Measurements from ENCODE around the gene CLIP4. TPM values are rescaled to one million over a fixed set of nuclear protein-coding genes. Genes with fewer than 3 reads are reported as not detected.

Gene CLIP4
- total RNA-seq, 1 donor from 2014 or later = 37.2 TPM

GRCh38 chr2:29130295-29130694, 15.1 kb downstream of the CLIP4 start:
- peak; percentile 46 for DNase-seq (ENCODE audit: low spot score)

DNA sequence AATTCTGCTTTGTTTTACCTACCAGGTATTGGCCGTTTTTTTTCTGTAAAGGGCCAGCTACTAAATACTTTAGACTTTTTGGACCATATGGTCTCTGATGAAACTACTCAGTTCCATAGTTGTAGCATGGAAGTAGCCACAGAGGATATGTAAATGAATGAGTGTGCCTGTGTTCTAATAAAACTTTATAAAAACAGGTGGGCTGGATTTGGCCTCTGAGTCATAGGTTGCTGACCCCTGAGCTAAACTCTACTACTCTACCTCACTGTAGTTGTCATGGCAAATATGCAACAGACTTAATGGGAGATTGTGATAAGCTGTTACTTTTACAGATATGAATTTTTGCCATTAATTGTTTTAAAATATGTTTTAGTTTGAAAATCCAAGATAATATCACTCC, 19.7 kb downstream of the CLIP4 start:
- no peak for DNase-seq (ENCODE audit: low spot score)

GRCh38 chr2:29139152-29139551, 23.9 kb downstream of the CLIP4 start:
- no peak for DNase-seq (ENCODE audit: low spot score)

DNA sequence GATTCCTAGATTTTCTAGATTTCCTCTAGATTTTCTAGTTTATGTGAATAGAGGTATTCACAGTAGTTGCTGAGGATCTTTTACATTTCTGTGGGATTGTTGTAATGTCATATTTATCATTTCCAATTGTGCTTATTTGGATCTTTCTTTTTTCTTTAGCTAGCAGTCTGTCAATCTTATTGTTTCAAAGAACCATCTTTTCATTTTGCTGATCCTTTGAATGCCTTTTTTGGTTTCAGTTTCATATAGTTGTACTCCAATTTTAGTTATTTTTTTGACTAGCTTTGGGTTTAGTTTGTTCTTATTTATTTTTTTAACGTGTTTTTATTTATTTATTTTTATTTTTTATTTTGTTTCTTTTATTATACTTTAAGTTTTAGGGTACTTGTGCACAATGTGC, 24.5 kb downstream of the CLIP4 start:
- DNase-seq (ENCODE audit: low spot score) = no peak

DNA sequence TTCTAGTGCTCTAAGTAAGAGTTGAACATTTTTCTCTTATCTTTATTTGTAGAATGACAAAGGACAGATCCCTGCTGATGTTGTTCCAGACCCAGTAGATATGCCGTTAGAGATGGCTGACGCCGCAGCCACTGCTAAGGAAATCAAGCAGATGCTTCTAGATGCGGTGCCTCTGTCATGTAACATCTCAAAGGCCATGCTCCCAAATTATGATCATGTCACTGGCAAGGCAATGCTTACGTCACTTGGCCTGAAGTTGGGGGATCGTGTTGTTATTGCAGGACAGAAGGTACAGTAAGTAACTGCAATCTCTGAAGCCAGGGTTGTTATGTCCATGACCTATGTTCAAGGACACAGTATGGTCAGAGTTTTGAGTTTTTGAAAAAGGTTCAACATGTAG, 28.4 kb downstream of the CLIP4 start:
- no peak for DNase-seq (ENCODE audit: low spot score)

DNA sequence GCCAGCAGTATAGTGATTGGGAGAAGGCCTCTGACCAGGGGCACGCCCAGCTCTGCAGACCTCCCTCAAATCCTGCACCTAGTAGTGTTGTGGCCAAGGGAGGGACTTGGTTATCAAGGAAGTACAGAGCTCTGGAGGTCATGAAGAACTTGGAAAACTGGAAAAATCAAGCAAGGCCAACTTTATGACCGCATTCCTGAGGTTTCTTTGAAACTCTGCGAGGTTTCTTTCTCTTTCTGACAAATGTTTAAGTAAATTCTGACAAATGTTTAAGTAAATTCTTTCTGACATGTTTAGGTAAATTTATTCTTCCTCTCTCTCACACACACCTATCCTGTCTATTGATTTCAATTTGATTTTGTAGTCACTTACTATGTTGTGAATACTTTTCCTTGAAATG, 31.0 kb downstream of the CLIP4 start:
- no peak for DNase-seq (ENCODE audit: low spot score)

- DNase-seq (ENCODE audit: low spot score) = no peak
Measured at GRCh38 chr2:29147963-29148362, 32.7 kb downstream of the CLIP4 start.

GRCh38 chr2:29154610-29155009, 39.4 kb downstream of the CLIP4 start:
- DNase-seq (ENCODE audit: low spot score) = no peak

GRCh38 chr2:29155578-29155977, 40.4 kb downstream of the CLIP4 start:
- no peak for DNase-seq (ENCODE audit: low spot score)

- no peak for DNase-seq (ENCODE audit: low spot score)
Measured at GRCh38 chr2:29157131-29157530, 41.9 kb downstream of the CLIP4 start.

DNA sequence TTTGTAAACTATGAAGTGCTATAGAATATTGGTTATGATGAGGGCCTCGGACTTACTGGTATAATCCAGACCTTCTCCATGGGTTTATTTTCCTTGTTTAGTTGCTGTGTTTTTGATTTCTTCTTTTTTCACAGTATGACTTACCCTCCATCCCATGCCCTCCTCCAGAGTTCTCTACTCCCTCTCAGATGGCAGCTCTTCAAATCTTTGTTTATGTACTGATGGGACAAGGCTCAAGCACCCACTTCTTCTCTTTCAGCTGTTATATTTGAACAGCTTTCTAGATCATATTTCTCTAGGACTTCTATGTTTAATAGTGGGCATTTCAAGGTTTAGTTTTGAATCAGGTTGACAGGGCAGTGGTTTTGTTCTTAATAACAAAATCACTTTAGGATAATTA, 43.9 kb downstream of the CLIP4 start:
- no peak for DNase-seq (ENCODE audit: low spot score)

DNA sequence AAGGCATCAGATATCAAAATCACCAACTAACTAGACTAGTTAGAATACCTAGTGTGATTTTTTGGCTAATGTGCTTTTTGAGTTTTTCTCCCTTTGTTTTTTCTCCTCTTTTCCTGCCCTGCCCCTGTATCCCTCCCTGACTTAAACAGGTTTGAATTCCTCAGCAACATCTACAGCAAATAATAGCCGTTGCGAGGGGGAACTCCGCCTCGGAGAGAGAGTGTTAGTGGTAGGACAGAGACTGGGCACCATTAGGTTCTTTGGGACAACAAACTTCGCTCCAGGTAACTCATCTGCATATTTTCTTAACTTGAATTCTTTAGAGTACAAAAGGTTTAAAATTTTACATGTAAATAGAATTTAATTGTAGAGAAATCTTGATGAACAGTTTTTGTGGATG, 45.0 kb downstream of the CLIP4 start:
- DNase-seq (ENCODE audit: low spot score) = no peak

GRCh38 chr2:29162204-29162928, 47.2 kb downstream of the CLIP4 start:
- no peak for DNase-seq (ENCODE audit: low spot score)

- no peak for DNase-seq (ENCODE audit: low spot score)
Measured at GRCh38 chr2:29164091-29164846, 49.1 kb downstream of the CLIP4 start.

- DNase-seq (ENCODE audit: low spot score) = no peak
Measured at GRCh38 chr2:29165362-29166241, 50.4 kb downstream of the CLIP4 start.

- no peak for DNase-seq (ENCODE audit: low spot score)
Measured at GRCh38 chr2:29166242-29167039, 51.2 kb downstream of the CLIP4 start.

GRCh38 chr2:29174937-29175336, 59.7 kb downstream of the CLIP4 start:
- no peak for DNase-seq (ENCODE audit: low spot score)

DNA sequence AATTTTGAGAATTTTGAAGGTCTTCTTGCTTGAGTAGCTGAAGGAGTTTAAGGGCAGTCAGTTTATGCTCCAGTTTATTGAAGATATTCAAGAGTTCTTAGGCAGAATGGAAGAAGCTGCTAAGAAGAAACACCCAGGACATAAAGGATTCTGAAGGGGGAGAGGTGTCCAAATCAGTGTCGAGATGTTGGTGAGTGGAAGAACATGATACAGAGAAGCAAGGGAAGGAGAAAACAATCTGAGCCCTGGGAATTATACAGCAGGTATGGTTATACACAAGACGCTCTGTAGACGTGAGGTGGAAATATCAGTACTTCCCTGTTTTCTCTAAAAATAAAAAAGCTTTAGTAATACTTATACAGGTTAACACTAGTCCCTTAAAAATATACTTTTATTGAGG, 60.1 kb downstream of the CLIP4 start:
- no peak for DNase-seq (ENCODE audit: low spot score)

GRCh38 chr2:29182334-29182733, 67.1 kb downstream of the CLIP4 start:
- no peak for DNase-seq (ENCODE audit: low spot score)

DNA sequence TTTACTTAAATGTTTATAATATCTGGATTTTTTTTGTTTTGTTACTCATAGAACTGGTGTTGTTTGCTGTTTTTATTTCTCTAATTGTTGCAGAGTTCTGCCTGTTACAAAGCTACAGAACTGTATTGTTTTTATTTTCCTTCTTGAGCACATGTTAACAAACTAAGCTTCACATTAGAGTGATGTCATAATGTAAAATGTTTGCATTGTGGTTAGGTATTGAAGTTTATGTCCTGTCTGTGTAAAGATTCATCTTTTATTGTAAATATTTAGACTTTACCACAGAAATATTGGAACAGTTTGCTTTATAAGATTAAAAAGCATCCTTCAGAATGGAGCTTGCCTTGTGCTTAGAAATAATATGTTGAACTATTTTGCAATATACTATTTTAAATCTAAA, 67.7 kb downstream of the CLIP4 start:
- DNase-seq (ENCODE audit: low spot score) = no peak

GRCh38 chr2:29184531-29184930, 69.3 kb downstream of the CLIP4 start:
- DNase-seq (ENCODE audit: low spot score) = no peak

GRCh38 chr2:29186817-29187216, 71.6 kb downstream of the CLIP4 start:
- no peak for DNase-seq (ENCODE audit: low spot score)
